GM12878 (cell line): Measurements from ENCODE around the gene MTA3.

ENCODE experiments used
- IRF4 ChIP-seq: IDR thresholded peaks from 2 replicates; pipeline ENCODE4 v1.6.1; 2011; ENCODE audit warnings: low read depth, low read length
- TBL1XR1 ChIP-seq: IDR thresholded peaks from 2 replicates; pipeline ENCODE4 v1.6.1; 2012; ENCODE audit warnings: low read depth, low read length, improper control_type of control experiment

DNA sequence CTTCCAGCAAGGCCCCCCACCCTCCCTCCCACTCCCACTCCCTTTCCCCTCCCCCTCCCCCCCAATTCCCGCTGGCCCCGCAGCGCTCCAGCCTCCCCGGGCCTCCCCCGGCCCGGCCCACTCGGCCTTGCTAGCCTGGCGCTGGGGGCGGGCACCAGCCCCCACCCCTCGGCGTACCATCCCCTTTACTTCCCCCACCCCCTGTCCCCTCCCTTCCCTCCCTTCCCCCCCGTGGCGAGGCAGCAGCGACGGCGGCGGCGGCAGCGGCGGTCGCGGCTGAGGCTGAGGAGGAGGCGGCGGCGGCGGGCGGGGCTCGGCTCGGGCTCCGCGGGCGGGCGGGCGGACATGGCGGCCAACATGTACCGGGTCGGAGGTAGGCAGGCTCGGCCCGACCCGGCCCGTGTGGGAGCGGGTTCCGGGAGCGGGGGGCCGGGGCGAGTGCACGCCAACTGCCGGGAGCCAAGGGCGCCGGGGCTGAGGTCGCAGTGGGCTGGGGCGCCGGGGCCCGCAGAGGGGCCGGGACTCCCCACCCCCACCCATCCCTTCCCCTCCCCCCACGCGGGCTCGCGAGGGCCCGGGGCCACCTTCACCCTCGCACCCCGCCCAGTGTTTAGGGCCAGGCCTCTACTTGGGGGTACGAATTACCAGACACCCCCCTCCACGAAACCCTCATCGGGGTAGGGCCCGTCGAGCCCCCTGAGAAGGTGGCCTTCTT is at the start of gene MTA3:
- no peak for TF ChIP-seq IRF4
- TF ChIP-seq TBL1XR1: no peak
